HG02885 (cell line): ENCODE measurements around the gene C2CD4D.

Experiments used
- ATAC-seq: cut with Tn5 transposase; IDR thresholded peaks from one replicate; pipeline ENCODE4 v1.9.1; 2021; ENCODE audit warnings: mild to moderate bottlenecking; ENCODE audit not compliant: unreplicated experiment, poor library complexity

Gene C2CD4D

DNA sequence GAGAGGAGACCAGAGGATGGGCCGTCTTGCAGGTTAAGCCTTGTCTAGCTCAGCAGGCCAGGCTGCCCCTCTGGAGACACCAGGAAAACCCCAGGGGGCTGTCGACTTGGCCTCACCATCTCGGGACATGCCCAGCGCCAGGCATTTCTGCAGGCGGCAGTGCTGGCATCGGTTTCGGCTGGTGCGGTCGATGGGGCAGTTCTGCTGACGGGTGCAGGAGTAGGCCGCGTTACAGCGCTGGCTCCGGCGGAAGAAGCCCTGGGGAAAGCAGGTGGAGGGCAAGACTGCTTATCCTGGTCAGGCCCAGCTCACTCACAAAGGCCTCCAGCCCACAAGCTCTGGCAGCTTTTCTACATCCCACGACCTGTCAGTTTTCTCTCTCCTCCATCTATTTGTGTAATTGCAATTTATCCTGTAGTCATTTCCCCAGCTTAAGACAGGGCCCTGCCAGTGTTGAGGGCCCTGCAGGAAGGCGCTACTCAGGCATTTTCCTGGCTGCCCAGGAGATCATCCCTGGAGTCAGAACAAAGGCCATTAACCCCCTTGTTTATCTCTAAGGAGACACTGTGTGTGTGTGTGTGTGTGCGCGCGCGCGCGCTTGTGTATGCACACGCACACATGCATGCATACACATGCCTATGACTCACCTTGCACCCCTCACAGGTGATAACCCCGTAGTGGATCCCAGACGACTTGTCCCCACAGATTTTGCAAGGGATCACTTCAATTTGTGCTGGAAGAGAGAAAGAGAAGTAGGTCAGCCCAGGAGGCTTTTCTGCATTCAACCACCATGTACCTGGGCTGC is 22.9 kb downstream of the C2CD4D start:
- ATAC-seq, result no peak

DNA sequence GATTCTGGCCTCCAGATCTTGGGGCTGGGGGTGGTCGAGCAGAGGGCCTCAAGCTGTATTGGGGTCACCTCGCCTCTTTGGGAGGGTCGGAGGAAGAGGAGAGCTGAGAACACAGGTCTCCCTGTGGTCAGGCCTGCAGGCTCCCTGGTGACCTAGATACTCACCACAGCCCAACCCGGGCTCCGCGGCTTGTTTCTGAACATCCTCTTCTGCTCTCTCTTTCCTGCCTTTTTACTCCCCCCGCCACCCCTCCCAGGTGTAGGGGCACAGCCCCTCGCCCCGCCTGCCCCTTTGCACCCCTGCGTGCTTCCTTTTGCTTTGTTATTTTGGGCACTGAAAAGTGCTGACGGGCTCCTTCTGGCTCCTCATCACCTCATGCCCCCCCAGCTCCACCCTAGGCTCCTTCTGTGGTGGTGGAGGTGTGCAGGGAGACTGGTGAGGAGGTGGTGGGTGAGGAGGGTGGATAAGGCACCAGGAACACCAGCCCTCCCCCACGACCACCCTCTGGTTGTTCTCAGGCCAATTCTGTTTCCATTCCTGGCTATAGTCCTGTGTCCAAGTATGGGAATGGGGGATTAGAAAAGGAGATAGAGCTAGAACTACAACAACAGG is 23.8 kb downstream of the C2CD4D start:
- no peak for ATAC-seq

DNA sequence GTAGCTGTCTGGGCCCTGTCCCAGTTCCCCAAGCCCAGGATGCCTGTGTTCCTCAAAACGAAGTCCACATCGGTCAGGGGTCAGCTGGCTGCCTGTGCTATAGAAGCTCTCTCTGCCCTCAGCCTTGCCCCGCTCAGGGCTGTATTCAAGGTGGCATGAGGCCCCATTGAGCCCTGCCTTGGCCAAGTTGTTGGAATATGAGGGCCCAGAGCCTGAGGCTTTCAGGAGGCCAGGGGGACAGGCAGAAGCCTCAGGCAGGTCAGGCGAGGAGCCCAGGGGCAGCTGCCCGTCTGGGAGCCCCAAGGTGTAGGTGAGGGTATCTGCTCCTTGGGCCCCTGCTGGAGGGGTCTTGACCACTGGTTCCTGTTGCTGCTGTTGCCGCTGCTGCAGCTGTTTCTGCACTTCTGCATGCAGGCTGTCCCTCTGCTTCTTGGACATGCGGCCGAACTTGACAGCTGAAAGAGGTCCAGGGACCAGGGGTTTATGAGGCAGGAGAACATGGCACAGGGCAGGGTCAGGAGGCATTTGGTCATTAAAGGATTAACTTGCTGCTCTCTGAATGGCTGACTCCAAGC is 24.6 kb downstream of the C2CD4D start:
- no peak for ATAC-seq

DNA sequence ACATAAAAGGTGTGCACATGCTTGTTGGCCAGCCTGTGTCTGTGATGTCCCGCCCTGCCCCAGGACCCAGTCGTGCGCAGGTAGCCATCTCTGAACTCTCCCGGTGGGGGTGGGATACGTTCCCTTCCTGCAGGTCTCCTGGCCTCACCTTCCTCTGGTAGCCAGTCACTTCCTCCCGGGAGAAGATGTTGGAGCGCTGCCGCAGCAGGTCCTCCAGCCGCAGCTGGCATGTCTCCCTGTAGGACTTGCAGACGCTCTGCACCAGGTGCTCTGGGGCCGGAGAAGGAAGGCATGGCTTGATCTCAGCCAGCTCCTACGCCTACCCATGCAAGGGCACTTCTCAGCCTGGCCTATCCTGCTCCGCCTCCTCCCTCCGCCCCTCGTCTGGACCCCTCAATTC is 25.2 kb downstream of the C2CD4D start:
- ATAC-seq, result no peak

DNA sequence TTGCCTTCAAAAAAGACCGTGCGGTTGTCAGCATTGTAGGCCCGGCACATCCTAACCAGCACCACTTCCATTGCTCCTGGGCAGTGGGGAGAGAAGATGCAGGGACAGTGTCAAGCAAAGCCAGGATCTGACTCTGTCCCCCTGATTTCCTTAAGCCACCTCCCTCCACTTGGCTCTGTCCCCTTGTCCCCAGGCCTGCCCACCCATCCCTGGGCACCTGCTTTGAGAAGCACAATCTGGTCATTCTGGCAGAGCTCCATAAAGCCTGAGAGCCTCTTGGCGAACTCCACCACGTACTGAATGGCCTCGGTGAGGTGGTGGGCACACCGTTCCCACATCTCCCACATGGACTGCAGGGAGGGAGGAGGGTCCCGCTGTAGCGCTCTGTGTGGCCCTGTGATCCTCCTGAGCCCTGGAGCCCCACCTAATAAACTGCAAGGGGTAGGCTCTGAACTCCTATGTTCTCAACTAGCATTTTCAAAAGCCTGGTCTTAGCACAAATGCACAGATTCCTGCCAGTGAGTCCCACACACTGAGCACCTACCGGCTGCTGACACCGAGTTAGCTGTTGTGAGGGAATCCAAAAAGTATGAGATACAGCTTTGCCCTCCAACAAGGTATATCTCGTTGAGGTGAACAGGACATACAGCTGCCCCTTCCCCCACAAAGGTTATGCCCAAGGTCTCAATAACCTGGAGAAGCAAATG is 26.2 kb downstream of the C2CD4D start:
- ATAC-seq, result no peak

DNA sequence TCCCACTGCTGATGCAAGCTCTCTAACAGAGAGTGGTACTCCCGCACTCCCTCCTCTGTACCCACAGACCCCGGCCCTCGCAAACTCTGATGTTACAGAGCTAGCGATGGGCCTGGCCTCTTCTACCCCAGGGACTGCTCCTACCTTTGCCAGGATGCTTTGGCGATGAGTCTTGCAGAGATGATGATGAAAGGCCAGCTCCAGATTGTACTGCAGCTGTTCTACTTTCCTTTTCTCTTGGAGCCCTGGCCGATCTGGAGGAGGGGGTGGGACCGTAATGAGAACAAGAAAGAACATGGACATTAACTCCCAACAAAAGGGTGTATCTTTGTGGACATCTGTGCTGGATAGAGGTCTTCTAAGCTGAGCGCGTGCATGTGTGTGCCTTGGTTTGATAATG is 28.4 kb downstream of the C2CD4D start:
- ATAC-seq, result no peak

DNA sequence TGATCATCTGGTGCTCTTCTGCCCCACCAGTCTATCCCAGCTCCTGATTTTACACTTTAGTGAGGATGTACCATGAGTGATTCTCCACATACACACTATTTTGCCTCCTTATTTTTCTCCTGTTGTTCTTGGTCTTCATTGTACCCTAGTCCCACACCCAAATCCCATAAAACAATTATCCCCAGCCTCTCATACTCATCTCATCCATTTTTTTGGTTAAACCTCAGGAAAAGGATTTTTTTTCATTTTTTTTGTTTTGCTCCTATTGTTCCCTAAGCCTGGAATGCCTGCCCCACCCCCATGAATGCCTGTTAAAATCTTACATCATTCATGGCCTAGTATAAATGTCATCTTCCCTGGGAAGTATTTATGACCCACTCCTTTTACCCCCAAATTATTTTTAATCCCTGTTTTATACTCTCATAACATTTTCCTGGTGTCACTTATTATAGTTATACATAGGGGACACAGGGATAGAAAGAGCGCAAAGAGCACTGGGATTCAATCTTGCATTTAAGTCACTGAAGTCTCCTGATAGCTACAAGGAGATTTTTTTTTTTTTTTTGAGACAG is 29.5 kb downstream of the C2CD4D start:
- ATAC-seq, result no peak

DNA sequence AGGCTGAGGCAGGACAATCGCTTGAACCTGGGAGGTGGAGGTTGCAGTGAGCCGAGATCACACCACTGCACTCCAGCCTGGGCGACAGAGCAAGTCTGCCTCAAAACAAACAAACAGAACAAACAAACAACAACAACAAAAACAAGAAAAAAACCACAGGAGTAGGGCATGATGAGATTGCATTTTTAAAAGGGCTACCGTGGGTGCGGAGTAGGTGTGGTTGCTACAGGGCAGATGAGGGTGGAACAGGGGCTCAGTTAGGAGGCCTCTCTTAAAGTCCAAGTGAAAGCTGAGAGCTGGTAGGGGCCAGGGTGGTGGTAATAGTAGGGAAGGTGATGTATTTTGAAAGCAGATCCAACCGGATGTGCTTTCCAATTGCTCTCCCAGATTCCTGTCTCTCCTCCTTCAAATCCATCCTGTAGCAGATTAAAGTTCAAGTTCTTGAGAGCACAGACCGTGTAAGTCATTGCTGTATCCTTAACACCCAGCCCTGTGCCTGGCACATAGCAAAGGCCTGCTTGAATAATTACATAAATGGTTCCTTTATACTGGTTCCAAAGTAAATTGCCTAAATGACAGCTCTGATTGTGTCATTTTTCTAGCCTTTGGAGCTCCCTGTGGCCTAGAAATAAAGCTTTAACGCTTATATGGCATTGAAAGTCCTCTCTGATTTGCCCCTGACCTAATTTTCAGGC is 30.2 kb downstream of the C2CD4D start:
- ATAC-seq, result no peak

DNA sequence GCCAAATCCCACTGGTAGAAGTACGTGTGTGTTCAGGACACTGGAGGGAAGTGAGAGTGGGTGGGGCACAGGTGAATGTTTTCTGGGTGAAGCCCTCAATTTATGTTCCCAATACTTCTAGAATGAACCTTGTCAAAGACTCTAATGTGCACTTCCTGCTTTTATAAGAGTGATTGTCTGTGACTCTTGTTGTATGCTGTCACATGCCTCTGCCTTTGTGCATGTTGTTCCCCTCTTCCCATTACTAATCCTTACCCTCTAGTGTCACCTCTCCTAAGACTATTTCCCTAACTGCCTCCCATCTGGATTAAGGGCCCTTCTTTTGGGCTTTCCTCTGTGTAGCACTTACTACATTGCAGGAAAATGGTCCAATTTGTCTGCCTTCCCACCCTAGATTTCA is 31.9 kb downstream of the C2CD4D start:
- no peak for ATAC-seq

DNA sequence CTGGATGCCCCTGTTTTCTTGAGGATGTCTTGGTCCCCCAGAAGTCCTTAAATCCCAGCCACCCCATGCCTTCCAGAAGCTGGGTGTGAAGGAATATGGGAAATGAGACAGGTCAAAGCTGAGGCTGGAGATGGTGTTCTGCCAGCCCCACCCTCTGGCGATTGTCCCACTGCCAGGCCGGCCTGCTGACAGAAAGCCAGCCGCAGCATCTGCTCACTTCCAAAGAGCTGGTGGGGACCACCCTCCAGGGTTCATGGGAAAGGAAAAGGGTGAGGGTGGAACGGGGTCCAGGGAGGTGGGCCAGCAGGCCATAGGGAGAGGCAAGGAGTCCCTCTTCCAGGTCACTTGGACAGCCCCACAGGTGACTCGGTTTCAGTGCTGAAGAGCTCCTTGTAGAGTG is 32.5 kb downstream of the C2CD4D start:
- ATAC-seq, result no peak

DNA sequence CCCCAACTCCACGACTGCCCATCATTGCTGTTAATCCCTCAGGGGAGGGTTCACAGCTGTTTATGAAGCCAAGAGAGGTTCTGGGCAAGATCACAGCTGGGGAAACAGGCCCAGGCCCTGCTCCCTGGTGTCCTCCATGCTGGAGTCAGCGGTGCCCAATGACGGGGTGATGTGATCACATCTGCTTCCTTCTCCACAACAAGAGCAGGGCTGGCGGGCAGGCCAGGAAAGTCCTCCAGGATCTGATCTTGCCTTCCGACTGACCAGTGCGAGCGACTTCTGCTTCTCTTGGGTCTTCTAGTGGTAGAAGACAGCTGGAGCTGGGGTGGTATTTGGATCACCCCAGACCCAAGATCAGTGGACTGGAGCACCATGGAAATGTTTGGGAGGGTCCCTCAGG is 33.5 kb downstream of the C2CD4D start:
- no peak for ATAC-seq

DNA sequence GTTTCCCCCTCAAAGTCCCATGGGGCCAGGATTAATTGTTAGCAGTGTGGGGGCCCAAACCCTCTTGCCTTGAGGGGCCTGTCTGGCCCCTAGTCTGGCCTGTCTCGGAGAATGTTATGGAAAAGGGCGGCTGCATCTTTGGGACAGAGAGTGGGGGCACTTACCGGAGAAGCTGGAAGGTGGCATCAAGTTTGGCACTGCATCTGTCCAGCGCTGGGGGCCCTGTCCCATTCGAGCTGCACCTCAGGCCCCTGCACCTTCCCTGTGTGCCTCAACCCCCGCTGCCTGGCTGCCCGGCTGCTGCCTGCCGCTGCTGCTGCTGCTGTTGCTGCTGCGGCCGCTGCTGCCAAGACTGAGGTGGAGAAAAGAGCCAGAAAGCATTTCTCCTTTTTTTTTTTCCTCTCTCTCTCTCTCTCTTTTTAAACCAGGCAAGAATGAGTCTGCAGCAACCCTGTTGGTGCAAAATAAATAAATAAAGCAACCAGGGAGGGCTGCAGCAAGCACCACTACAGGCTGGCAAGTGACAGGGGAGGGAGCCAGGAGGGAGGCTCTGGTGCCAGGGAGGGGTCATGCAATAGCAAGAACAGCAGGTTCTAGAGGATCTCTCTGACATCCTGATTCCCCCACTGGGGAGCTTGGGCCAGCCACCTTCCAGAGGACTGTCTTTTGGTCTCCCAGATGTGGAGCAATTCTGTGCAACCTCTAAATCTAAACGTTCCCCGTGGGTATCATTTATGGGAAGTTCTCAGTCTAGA is 34.4 kb downstream of the C2CD4D start, which contains the start of gene LINGO4:
Gene LINGO4 (minus strand): TSS at position 354 of the 755 bp plus-strand sequence. CDS start 2,715 bp downstream, outside the sequence.
- no peak for ATAC-seq

DNA sequence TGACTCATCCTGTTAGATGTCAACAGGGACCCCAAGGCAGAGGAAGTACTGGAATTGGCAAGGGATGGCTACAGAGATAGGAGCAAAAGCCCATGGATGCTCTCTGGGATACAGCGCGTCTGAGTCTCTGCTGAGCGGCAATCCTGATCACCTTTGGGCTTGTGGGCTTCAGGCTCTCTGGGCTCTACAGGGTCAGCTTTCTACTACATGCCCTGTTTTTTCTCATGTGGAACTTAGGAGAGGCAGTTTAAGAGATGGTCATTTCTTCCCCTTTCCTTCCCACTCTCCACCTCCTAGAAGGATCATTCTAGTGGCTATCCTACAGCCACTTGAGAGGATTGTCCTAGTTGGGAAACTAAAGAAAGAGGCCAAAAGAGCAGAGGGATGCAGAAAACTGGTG is 35.7 kb downstream of the C2CD4D start:
- no peak for ATAC-seq

DNA sequence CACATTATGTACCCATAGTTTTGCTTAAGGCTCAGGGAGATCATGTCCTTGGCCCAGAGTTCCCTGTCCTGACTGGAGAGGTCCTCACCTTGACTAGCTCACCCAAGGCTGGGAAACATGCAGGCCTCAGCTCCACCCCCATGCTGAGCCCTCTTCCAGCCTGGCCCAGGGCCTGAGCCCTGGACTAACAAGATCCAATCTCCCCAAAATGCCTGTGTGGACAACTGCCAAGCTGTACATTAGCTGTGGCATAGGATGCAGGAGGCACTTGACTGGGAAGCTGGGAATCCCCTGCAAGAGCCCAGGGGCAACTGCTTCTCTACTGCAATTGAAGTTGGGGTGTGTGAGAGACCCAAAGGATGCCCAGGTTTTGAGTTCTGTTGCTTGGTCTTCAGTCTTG is 36.5 kb downstream of the C2CD4D start:
- no peak for ATAC-seq

DNA sequence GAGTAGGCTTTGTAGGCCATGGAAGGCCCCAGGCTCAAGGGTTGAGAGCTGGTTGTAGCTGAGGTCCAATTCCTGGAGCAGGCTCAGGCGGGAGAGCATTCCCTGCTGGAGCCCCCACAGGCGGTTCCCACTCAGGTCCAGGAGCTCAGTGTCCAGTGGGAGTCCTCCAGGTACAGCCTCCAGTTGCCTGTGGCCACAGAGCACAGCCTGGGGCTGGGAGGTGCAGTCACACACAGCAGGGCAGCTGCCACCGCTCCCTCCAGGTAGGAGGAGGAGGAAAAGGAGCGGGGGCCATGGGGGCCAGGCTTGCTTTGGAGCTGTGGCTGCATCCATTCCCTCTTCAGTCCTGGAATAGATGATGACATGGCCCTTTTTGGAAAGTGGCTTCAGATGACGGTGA is 37.2 kb downstream of the C2CD4D start:
- ATAC-seq, result no peak

DNA sequence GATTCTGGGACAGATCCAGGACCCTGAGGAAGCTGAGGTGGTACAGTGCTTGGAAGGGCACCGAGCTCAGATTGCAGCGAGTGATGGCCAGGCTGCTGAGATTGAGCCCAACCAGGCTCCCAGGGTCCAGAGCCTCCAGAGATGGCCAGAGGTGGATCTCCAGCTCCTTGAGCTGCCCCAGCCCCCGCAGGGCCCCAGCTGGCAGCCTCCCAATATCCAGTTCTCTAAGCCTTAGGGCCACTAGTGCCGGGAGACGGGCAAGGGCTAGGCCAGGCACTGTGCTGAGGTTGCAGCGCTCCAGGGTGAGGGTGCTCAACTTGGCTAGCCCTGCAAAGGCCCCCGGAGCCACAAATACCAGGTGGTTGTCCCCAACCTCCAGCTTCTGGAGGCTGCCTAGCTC is 37.8 kb downstream of the C2CD4D start:
- ATAC-seq, result no peak

DNA sequence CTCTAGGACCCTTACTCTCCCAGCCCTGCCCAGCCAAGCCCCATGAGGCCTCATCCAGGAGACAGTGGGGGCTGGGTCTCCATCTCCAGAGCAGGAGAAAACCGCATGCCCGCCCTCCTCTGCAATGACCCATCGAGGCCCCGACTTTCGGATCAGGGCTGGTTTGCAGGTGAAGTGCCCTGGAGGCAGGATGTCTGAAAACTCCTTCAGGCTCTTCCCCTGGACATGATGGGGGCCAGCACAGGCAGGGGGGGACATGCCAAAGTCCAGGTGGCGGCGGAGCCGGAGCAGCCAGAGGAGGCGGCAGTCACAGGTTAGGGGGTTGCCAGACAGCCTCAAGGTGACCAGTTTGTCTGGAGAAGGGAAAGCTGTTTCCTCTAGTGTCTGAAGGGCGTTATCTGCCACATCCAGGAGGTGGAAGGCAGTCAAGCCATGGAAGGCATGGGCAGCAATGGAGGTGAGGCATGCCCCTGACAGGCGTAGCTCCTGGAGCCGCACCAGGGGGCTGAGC is 38.3 kb downstream of the C2CD4D start:
- ATAC-seq, result no peak

DNA sequence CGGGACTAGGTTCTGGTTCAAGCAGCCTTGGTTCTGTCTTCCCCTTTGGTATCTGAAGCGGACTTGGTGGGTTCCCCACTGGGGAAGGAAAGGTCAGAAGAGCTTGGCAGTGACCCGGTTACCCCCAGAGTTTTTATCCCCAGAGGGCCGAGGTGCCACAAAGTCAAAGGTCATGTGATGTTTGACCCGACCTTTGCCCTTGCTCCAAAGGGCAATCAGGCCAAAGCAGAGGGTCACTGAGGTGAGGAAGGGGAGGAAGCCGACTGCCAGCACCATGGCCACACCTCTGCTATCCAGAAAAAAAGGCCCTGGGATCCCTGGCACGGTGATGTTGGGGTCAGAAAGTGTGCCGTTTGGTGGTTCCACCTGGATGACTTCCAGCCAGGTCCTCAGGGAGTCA is 38.8 kb downstream of the C2CD4D start:
- ATAC-seq, result no peak
